Psoas muscle (tissue), 8 donors: Measurements from ENCODE around the gene CA10. TPM values are rescaled to one million over a fixed set of nuclear protein-coding genes. Genes with fewer than 3 reads are reported as not detected.

Experiments
- ATAC-seq, 4 donors: fragments of 200-7000 bp; cut with Tn5 transposase; one replicate each; pipeline ENCODE4 v1.9.1; 2020; ENCODE audit warnings: moderate library complexity in 3 of 4, mild to moderate bottlenecking in 2 of 4
- DNase-seq, 2 donors: peaks; one replicate each; pipeline ENCODE4 v3.0.0-alpha.2; 2020
- H3K27ac ChIP-seq: fragments of 200-600 bp; one replicate; pipeline ENCODE4 v1.8.0; 2022
- H3K27me3 ChIP-seq, 3 donors: fragments of 200-600 bp in 1 of 3; one replicate each; pipeline versions ENCODE4 v1.6.1 to v1.8.0; 2013 to 2022; ENCODE audit warnings: low read length in 2 of 3, mild to moderate bottlenecking in 2 of 3, moderate library complexity in 1 of 3; ENCODE audit not compliant: insufficient read depth in 3 of 3
- H3K36me3 ChIP-seq, 2 donors: fragments of 200-600 bp in 1 of 2; one replicate each; pipeline versions ENCODE4 v1.6.1 to v1.8.0; 2013 to 2022; ENCODE audit warnings: low read depth in 1 of 2, mild to moderate bottlenecking in 1 of 2, moderate library complexity in 1 of 2; ENCODE audit not compliant: insufficient read depth in 1 of 2
- H3K4me1 ChIP-seq: fragments of 200-600 bp; one replicate; pipeline ENCODE4 v1.8.0; 2022
- H3K4me3 ChIP-seq: fragments of 200-600 bp; one replicate; pipeline ENCODE4 v1.8.0; 2022; ENCODE audit warnings: mild to moderate bottlenecking
- H3K9me3 ChIP-seq: fragments of 200-600 bp; one replicate; pipeline ENCODE4 v1.8.0; 2022
- WGBS, 3 donors: extraction: QIAGEN DNeasy Blood & Tissue Kit; methylation state at CpG; one replicate each; pipeline versions ENCODE4 v1.1.6 to v1.1.7; 2013; 5-methylcytosine and 5-hydroxymethylcytosine counted together
- intact Hi-C, 2 donors: fragments of 100-400 bp; cut with DNase I; formaldehyde crosslinking; loops; one replicate each; pipeline versions ENCODE4 v1.11.0 to v1.14.2; 2022
- polyA plus RNA-seq, 3 donors: library from polyadenylated mRNA; stranded (reverse); fragments of 200-250 nt; gene quantifications; one replicate each; pipeline ENCODE4 v1.2.3, GENCODE V29; 2013
- total RNA-seq, 4 donors: library from RNA; stranded (reverse); fragmentation: NEBNext Ultra II Directional in 2 of 4; extraction: Animal tissue kit (Norgen Biotek cat#: 25700) in 2 of 4; gene quantifications; one replicate each; pipeline versions ENCODE4 v1.2.1 to v1.2.4, GENCODE V29; 2021 to 2023
- TF ChIP-seq, protein P1 (sequence below): fragments of 200-600 bp; IDR thresholded peaks from one replicate; pipeline ENCODE4 v1.8.0; 2022; ENCODE audit warnings: antibody characterized with exemption
- donor health status: healthy with polysubstance abuse.
- donor health status: DM: no; HTN: no; CAD: no; lungs with moderate emphysema.
- donor health status: Bipolar disorder and iron deficiency.
- donor health status: healthy.
- donor health status: DM: yes; HTN: yes; CAD: no.
- donor health status: DM: no; HTN: no; CAD: no.
- donor health status: DM: no; HTN: no; CAD: no.
- donor health status: DM: yes; HTN: yes; CAD: no.

The CA10 gene
- total and polyA plus RNA-seq, 7 donors: 0.03 to 0.04 TPM; not detected in 5

DNA sequence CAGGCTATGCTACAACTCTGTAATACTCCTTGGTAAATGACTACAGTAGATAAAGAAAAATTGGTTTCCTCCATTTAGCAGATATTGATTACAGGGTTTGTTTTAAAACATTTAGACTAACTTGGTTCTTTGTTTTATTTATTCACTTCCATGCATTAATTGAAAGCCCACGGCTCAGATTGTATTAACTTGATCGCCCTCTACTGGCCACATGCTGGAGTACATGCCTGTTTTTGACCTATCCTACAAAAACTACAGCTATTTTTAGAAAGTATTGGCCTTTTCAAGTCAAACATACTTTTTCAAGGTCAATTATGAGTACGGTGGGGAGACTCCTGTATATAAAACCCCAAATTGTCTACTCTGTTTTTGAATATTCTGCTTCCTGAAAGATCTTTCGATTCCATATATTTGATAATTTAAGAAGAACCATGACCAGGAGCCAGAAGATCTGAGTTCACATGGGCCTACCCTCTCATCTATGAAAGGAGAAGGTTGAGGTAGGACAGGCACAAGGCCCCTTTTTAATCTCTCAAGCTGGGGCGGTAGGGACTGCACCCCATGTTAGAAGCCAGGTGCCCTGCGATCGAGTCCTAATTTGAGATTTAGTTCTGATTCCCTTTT, 51.8 kb downstream of the CA10 start:
- intact Hi-C loops: loop anchor here (5.0 to 10.0 kb wide), 3 partner anchors 342 to 732 kb away; no protein-coding TSS in a partner anchor

DNA sequence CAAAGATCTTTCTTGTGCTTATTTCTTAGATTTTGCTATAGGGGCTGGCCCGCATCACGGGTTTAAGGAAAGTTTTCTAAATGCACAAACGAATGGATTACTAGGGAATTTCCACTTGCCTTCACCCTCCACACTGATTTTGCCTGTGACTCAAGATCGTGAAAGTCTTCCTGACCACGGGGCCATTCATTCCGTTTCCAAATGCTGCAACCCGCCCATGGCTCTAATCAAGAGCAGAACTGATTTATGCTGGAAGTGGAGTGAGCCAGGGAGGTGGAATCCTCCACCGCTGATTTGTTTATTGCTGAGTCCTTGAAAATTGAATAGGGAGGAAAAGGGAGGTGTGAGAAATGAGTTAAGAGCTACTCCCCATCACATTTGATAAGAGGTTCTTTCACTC, 52.4 kb downstream of the CA10 start:
- Histone ChIP-seq H3K4me1 (no peaks in the 10 kb centered on the region), H3K36me3 (no peaks in the 10 kb centered on the region), H3K4me3 (no peak overlapping the region), H3K9me3 (no peaks in the 10 kb centered on the region), H3K27ac (no peak overlapping the region), H3K27me3 (no peaks in the 10 kb centered on the region)
- ATAC-seq (no peak), DNase-seq (no peak)
- intact Hi-C loops: loop anchor here (5.0 to 10.0 kb wide), 3 partner anchors 341 to 731 kb away; no protein-coding TSS in a partner anchor
- TF ChIP-seq, protein P1, sequence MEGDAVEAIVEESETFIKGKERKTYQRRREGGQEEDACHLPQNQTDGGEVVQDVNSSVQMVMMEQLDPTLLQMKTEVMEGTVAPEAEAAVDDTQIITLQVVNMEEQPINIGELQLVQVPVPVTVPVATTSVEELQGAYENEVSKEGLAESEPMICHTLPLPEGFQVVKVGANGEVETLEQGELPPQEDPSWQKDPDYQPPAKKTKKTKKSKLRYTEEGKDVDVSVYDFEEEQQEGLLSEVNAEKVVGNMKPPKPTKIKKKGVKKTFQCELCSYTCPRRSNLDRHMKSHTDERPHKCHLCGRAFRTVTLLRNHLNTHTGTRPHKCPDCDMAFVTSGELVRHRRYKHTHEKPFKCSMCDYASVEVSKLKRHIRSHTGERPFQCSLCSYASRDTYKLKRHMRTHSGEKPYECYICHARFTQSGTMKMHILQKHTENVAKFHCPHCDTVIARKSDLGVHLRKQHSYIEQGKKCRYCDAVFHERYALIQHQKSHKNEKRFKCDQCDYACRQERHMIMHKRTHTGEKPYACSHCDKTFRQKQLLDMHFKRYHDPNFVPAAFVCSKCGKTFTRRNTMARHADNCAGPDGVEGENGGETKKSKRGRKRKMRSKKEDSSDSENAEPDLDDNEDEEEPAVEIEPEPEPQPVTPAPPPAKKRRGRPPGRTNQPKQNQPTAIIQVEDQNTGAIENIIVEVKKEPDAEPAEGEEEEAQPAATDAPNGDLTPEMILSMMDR: no peak
- WGBS, 3 donors: 60 to 75% (median 65%) methylated on average over 8 of the region's 8 CpGs

More for the DNA sequence above, 51.8 kb downstream of the CA10 start:
- no peak for ATAC-seq
- H3K4me1 ChIP-seq: no peaks in the 10 kb centered on the region
- H3K4me3 ChIP-seq: no peak overlapping the region
- DNase-seq: peak in 1 of 2 donors; percentile 18
- TF ChIP-seq, protein P1: peak; percentile 79
- H3K27me3 ChIP-seq: no peaks in the 10 kb centered on the region
- H3K27ac ChIP-seq: no peak overlapping the region
- H3K9me3 ChIP-seq: no peaks in the 10 kb centered on the region
- 45 to 48% (median 47%) methylated on average over 7 of the region's 7 CpGs for WGBS, 3 donors
- no peaks in the 10 kb centered on the region for H3K36me3 ChIP-seq

DNA sequence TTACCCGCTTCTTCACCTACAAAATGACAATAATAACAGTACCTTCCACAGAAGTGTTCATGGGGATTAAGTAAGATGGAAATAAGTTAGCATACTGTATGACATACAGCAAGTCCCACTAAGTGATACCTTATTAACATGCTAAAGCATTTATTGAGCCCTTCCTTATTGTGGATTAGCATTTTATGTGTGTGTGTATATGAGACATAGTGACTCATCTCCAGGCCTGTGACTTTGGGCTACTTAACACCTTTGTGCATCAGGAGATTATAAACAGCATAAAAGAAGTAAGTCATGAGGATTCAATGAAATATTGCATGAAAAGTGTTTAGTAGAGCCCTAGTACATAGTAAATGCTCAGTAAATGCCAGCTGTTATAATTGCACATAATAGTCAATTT, 52.9 kb downstream of the CA10 start:
- no peaks in the 10 kb centered on the region for H3K27me3 ChIP-seq
- DNase-seq: no peak
- H3K9me3 ChIP-seq: no peaks in the 10 kb centered on the region
- no peaks in the 10 kb centered on the region for H3K4me1 ChIP-seq
- no peak overlapping the region for H3K4me3 ChIP-seq
- ATAC-seq: no peak
- TF ChIP-seq, protein P1: no peak
- intact Hi-C loops: loop anchor here (5.0 to 10.0 kb wide), 3 partner anchors 341 to 731 kb away; no protein-coding TSS in a partner anchor
- H3K36me3 ChIP-seq: no peaks in the 10 kb centered on the region
- no peak overlapping the region for H3K27ac ChIP-seq
- 100% methylated on average over 1 of the region's 1 CpG for WGBS, 3 donors

DNA sequence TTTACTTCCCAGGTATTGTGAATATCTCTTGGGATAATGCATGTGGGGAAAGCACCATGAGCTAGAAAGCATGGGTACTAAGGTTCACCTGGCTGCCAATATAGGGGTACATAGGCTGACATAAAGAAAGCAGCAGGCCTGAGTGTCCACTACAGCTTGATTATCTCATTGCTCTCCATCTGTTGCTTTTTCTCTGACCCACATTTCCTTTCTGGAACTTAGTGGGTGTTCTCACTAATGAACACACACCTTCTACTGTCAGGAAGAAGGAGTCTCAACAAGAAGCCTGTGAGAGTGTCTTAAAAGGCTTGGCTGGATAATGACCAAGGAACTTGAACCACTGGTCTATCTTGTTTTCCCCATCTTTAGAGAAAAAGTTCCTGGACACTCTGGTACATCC, 62.5 kb downstream of the CA10 start:
- no peaks in the 10 kb centered on the region for H3K9me3 ChIP-seq
- DNase-seq: no peak
- intact Hi-C loops: no loop called here
- TF ChIP-seq, protein P1: no peak
- H3K4me1 ChIP-seq: no peaks in the 10 kb centered on the region
- no peak overlapping the region for H3K4me3 ChIP-seq
- no peaks in the 10 kb centered on the region for H3K36me3 ChIP-seq
- H3K27ac ChIP-seq: no peak overlapping the region
- no peaks in the 10 kb centered on the region for H3K27me3 ChIP-seq
- ATAC-seq: no peak

DNA sequence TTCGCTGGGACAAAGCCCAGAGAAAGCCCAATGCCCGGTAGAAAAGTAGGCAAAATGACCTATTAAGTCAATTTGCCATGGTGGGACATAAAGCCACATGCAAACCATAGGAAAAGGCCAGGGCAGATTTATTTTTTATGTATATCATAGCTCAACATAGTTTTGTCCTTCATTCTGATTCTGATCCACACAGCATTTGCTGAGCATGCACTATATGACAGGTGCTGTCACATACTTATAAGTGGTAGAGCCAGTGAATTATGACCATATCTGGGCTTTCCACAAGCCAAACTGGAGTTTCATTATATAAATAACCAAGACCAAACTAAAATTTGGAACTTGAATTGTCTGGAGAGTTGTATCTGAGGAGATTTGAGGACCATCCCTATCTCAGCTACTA, 74.3 kb downstream of the CA10 start:
- intact Hi-C loops: no loop called here
- H3K27me3 ChIP-seq: no peaks in the 10 kb centered on the region
- no peaks in the 10 kb centered on the region for H3K9me3 ChIP-seq
- WGBS, 3 donors: 52 to 63% (median 58%) methylated on average over 2 of the region's 2 CpGs
- H3K4me3 ChIP-seq: no peak overlapping the region
- ATAC-seq (no peak), DNase-seq (no peak)
- no peaks in the 10 kb centered on the region for H3K4me1 ChIP-seq
- H3K27ac ChIP-seq: no peak overlapping the region
- TF ChIP-seq, protein P1: no peak
- no peaks in the 10 kb centered on the region for H3K36me3 ChIP-seq
